ENCODE measurements around the gene KRT9.
"Not testable (repeated sequence)": the region's sequence is repeated elsewhere in the genome, so short reads cannot be mapped to it uniquely, and the experiment has no call there.

KRT9 gene

DNA sequence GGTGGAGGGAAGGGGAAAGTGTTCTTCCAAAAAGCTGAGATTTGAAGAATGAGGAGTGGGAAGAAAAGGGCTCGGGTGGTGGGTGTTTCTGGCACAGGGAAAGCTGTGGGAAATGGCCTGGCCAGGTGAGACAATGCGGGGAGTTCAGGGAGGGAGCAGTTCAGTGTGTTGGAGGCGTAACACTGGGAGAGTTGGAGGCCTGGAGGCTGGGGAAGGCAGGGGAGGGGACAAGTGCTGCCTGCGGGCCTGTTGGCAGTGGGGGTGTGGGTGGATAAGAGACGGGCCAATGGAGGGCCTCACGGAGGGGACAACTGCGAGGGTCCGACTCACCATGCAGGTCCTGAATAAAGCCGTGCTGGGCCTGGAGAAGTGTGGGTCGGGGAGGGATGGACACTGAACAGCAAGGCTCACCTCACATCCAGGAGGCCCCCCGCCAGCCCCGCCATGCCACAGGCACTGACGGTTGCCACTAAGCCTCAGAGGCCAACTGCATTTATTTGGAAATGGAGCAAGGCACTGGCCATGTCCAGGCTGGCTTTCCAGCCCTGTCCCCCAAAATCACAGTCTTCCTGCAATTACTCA lies 25.9 kb downstream of the KRT9 start:
- DNase-seq (ENCODE audit: low read depth), result no peak

DNA sequence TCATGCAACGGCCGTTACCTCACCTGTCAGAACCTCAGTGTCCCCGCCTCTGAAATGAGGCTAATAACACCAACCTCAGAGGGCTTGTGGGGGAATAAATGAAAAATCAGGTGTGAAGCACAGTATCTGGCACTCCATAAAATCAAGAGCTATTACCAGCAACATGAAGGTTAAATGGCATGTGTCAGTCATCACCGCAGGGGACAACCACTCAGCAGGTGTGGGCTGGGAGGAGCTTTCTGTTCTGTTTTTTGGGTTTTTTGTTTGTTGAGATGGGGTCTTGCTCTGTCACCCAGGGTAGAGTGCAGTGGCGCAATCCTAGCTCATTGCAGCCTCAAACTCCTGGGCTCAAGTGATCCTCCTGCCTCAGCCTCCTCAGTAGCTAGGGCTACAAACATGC lies 26.9 kb downstream of the KRT9 start:
- no peak for DNase-seq (ENCODE audit: low read depth)

DNA sequence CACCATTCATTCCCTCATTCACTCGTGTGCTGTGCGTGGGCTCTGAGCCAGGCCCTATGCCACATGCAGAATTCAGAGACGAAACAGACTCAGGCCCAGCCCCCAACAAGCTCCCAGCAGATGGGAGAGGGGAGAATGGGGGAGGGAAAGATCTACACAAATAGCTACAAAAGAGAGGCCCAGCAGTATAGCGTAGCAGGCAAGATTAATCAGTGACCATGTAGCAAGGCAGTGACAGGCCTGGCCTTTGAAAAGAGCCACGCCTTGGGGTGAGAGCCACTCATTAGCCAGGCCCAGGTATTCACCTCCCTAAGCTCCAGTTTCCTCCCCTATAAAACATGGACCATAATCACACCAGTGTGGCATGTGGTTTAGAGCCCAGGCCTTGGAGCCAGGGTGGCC lies 27.4 kb downstream of the KRT9 start:
- no peak for DNase-seq (ENCODE audit: low read depth)

DNA sequence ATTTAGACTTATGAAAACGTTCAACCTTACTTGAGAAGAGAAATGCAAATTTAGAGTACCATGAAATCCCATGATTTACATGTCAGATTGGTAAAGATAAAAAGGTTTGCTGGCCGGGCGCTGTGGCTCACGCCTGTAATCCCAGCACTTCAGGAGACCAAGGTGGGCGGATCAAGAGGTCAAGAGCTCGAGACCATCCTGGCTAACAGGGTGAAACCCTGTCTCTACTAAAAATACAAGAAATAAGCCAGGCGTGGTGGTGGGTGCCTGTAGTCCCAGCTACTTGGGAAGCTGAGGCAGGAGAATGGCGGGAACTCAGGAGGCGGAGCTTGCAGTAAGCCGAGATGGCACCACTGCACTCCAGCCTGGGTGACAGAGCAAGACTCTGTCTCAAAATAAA lies 29.1 kb downstream of the KRT9 start:
- not testable (repeated sequence) for DNase-seq (ENCODE audit: low read depth)

DNA sequence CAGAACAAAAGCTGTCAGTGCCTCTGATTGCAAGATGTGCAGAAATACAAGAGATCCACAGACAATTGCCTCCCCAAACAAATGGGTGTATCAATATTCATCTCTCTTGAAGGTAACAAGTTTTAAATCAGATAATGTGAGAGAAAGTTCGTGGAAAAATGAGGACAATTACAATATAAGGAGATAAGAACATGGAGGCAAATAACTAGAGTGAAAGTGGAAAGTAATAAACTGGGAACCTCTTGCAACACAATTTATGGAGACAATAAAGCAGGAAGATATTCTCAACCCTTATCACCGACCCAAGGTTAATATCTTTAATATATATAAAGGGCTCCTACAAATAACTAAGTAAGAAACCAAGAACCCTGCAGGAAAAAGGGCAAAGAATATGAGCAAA lies 29.5 kb downstream of the KRT9 start:
- DNase-seq (ENCODE audit: low read depth), result no peak

DNA sequence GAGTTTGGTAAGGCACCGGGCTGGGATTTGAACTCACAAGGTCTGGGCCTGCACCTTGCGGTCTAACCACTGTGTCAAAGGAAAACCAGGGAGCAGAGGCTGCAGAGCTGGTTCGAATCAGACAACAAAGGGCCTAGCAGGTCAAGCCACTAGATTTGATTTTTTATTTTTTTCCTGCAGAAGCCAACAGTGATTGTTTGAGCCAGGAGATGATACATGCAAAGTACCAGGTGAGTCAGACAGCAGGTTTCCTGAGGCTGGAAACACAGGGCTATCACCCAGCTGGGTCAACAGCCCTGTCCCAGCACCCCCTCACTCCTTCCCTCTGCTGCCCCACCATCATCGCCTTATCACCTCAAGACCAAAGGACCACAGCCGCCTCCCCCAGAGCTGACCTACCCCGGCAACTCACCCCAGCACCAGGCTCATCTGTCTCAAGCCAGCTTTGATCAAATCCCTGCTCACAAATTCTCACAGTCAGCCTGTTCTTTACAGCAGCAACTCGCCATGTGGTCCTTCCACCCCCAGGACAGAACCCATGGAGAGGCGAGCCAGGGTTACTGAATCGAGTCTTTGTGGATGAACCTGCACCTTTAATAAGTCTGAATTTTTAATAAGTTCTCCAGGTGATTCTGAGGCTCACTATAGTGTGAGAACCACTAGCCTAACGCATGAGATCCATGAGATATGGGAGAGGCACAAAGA lies 30.8 kb downstream of the KRT9 start:
- DNase-seq (ENCODE audit: low read depth), result no peak

DNA sequence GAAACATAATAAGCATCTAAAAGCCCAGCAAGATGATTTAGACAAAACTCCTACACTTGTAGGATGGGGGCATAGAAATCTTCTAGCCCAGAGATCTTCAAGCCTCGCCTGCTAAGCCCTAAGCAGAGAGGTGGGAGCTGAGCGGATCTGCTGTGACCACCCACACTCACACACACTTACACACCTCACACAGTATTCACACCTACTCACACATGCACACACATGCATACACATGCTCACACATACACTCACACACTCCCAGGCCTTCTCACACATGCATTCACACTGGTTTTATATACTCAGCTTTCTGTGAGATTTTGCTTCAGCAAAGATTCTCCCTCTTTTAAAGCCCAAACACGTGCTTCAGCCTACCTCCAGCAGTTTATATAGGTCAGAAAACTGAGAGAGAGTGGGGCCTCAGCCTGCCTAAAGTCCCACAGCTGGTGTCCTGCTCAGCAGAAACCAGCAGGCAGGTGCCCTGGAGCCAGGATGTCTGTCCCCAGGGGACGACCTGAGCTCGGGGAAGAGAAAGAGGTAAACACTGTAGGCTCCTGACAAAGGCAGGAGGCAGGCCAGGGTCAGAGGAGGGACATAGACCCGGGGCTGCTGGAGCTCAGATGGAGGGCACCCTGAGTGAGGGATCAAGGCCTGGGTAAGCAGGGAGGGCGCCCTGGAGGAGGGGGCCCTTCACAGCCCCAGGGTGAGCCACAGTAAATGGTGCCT lies 31.7 kb downstream of the KRT9 start:
- no peak for DNase-seq (ENCODE audit: low read depth)

DNA sequence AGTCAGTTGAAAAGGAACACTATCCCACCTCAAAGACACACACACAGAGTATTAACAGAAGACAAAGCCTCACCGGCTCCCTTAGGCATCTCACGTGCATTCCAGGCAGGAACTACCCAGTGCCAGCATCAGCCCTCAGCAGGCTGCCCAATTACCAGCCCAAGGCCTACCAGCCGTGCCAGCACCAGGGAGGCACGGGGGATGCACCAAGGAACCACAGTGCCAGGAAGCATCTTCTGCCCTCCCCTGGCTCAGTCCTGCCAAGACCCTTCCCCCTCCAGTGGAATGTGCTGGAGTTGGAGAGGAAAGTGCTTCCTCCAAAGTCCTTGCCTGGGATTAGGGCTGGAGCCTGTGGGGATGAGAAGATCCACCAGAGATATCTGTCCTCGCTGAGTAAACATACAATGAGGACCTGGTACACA lies 32.8 kb downstream of the KRT9 start:
- DNase-seq (ENCODE audit: low read depth), result no peak

DNA sequence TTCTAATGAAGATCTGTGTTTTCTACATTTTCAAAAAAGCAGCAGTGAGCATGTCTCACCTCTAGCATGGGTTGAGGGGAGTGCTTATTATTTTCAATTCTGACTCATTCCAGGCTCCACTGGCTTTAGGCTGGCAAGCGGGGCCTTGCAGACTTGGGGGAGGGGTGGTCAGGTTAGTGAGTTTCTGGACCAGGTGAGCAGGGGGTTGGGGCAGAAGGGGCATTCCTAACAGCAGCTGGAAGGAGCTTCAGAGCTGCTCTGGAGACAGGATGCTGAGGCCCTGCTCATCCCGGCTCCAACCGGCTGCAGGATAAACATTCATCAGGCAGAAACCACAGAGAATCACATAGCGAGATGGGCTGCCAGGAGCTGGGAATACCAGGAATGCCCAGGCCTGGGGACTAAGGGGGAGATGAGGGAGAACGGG lies 33.3 kb downstream of the KRT9 start:
- no peak for DNase-seq (ENCODE audit: low read depth)

DNA sequence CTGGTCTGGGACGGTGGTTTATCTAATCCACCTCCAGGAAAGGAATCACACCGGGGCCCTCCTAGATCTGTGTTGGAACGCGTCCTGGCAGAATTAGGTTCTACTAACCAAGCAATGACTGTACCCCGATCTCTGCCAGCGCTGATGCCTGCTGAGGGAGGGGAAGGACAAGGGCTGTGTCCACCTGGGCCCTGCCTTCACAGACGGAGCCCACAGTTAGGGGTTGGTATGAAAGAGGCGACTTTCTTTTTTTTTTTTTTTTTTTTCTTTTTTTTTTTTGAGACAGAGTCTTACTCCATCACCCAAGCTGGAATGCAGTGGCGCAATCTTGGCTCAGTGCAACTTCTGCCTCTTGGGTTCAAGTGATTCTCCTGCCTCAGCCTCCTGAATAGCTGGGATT lies 33.9 kb downstream of the KRT9 start:
- DNase-seq (ENCODE audit: low read depth), result no peak

DNA sequence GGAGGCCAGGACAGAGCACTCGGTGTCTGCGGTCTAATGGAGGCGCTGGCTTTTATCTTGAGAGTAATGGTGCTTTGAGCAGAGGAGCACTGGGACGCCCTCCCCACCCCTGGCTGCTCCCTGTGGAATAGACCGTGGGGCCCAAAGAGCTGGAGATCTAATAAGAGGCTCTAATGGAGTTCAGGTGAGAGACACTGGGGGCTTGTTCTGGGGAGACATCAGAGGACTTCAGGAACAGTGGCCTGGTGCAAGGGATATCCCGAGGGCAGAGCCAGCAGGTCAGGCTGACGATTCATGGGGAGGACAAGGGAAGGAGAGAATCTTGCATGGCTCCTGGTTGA lies 34.3 kb downstream of the KRT9 start:
- DNase-seq (ENCODE audit: low read depth), result no peak

DNA sequence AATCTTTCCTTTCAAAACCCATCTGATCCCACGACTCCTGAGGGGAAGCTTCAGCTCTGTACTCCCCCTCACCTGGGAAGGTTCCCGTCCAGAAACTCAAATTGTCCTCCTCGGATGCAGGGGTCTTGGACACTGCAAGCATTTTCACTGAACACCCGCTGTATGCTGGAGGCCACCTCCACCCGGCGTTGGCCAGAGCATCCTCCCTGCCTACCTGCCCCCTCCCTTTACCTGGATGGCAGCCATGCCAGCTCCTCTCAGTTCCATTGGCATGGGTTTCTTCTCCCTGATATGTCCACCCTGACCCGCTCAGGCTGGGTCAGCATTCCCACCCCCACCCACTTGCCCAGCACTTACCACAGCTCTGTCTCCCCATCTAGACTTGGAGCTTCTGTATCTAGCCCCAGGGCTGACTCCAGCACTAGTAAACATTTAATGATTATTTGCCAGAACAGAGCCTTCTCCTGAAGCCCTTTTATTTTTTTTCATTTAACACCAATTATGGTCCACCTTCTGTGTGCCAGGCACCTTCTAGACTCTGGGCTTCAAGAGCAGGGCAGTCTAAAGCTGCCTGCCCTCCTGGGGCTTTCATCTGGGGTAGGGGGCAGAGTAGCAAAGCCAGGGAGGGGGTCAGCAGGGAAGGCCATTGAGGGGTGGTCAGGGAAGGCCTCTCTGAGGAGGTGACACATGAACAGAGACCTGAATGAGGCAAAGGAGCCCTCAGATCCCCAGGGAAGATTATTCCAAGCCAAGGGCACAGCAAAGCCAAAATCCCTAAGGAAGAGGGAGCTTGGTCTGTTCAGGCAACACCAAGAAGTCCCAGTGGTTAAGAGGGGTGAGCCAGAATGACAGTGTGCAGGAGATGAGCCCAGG lies 34.9 kb downstream of the KRT9 start:
- DNase-seq (ENCODE audit: low read depth), result no peak

DNA sequence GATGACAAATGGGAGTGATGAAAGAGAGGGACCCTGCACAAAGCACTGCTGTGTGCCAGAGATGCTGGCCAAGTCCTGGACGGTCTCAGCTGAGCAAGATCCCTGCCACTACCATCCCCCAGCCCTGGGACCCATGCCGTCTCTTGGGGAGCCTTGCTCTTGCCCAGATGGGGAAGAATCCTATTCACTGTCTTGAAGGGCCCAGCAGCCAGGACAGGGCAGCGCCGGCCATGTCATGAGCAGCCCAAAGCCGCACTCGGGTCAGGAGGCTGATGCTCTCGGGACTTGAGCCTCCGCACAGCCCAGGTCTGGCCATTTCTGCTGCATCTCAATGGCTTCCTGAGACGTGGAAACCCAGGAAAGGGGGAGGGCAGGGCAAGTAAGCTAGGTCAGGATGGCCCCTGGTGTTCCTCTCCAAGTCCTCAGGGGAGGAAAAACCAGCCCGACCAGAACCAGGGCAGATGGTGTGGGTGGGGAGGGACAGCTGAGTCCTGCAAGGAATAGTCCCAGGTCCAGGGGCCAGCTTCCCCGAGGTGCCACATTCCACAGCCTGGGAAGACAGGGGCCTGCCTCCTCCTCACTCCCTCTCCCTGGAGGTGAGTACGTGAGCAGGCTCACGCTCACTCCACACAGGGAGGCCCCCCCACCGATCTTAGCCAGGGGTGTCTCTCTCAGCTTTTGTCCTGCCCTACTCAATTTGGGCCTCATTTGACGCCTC lies 35.9 kb downstream of the KRT9 start:
- DNase-seq (ENCODE audit: low read depth), result no peak

DNA sequence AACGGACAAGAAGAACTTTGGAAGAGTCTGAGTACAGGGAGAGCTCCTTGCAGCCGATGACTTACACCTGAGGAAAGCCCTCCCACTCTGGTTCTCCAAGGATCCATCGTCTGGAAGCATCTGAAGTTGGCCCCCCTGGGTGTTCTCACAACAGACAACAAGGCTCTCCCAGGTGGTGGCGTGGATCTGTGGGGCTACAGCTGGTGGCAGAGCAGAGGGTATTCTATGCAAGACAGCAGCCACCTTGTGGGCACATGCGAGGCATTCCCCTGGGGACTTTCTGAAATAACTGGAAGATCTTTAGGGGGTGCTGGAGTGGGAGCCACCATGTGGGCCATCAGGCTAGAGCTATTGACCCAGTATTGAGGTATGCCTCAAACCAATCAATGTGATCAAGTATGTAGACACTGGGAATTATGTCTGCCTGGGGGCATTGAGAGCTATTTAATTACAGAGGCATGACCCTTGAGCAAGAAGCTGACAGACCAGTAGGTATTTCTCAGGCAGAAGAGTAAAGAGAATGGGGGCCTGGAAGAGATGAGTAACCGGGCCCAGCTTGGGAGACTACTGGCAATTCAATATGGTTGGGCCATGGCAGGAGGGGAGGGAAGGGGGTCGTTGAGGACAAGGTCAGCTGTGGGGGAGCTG lies 36.8 kb downstream of the KRT9 start:
- DNase-seq (ENCODE audit: low read depth), result no peak

DNA sequence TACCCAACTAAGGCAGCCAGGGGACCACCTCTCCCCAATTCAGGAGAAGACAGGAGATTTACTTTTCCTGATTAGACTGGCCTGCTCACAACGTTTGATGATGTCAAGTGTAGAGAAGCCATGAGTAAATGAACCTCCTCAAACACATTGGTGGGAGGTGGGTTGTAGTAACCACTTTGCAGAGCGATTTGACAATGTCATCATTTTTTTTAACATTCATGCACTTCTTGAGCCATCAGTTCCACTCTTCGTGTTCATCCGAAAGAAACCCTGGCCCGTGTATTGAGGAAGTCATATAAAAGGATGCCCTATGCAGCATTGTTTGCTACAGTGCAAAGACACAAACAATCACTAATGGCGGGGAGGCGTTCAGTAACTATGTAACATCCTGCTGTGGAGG lies 38.2 kb downstream of the KRT9 start:
- DNase-seq (ENCODE audit: low read depth), result no peak

DNA sequence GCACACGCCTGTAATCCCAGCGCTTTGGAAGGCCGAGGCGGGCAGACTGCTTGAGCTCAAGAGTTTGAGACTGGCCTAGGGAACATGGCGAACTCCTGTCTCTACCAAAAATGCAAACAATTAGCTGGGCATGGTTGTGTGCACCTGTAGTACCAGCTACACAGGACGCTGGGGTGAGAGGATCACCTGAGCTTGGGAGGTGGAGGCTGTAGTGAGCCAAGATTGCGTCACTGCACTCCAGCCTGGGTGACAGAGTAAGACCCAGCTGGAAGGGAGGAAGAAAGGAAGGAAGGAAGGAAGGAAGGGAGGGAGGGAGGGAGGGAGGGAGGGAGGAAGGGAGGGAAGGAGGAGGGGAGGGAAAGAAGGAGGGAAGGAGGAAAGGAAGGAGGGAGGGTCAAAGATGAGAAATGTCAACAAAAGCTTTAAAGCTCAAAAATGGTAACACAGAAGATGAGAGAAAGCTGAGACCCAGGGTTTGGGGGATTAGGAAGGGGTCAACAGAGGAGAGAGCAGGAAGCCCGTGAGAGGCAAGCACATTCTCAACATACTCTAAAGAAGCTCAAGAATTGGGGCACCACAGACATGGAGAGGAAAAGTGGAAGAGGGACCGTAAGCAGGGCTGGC lies 38.8 kb downstream of the KRT9 start:
- DNase-seq (ENCODE audit: low read depth), result no peak

DNA sequence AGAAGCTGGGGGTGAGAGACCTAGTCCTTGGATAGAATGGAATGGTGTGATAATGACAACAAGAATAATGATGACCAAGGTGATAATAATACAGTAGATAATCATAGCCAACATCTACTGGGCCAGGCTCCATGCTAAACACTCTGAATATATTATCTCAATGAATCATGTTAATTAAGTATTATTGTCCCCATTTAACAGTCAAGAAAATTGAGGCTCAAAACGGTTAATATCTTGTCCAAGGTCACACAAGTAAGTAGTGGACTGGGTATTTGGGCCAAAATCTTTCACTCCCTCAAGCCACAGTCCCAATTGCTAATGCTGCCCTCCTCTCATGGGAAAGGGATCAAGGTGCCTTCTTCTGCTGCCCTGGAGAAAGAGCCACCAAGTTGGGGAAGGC lies 39.9 kb downstream of the KRT9 start:
- no peak for DNase-seq (ENCODE audit: low read depth)

DNA sequence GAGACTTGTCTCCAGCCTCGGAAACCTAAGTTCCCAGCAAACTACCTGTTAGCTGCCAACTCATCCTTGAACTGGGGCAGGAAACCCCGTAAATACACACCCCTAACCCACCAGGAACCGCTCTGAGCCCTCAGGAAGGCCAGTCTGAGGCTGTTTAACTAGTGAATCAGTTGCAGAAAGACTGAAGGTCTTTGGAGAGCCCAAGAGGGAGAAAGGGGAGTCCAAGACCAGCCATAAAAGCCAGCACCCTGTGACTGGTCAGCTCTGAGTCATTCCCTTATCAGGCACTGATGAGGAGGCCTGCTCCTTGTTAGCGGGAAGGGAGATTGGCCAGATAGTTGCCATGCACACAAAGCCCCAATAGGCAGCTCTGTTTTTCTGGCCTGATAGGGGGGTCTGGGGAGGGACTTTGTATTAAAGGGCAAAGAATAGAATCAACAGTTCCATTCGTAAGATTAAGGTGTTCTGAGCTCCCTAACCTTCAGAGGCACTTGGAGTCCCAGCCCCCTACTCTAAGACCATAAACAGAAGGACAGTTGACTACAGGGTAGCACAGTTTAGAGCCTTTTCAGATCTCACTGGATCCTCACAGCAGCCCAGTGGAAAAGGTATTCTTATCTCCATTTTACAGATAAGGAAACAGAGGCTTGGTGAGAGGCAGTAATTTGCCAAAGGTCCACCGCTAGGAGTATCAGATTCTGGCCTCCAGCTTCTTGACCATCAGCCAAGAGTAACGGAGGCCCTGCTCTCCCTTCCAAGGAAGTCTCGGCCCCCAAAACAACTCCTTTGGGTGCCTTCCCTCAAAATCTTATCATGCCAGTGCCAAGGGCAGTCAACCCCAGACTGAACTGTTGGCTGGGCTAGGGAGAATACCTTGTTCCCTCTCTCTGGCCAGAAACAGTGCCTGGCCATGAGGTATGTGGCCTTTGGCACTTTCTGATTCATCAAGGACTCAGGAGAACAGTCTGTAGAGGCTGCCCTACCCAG lies 41.5 kb downstream of the KRT9 start:
- peak; percentile 49 for DNase-seq (ENCODE audit: low read depth)

DNA sequence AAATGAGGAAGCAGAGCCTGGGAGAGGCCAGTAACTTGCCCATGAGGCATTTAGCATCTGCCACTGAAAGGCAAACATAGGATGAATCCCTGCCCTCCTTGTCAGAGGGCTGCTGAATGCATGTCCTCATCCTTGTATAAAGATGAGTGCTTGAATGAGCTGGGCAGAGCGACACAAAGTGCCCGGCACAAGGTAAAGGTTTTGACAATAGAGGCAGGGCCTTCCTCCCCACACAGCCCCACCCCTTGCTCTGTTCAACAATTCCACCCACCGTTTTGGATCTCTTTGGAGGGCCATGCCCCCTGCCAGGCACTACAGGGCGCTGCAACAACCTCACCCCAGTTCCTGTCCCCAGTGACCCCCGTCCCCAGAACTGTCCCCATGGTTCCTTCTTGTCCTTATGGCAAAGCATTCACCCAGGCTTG lies 42.4 kb downstream of the KRT9 start:
- no peak for DNase-seq (ENCODE audit: low read depth)

DNA sequence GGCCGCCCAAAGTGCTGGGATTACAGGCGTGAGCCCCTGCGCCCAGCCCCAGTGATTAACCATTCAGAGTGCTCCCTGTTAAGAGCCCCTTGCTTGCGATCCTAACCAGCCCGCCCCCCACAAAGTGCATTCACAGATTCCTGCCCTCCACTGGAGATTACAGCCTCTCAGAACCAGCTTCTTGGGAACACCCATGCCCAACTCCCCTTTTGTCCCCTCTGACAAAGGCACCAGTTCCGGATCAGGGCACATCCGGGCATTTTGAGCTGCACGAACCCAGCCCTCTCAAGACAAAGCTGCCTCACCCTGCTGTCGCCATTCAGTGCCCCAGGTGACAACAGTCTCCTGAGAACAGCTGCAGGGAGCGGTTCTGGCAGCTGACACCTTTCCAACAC lies 42.9 kb downstream of the KRT9 start:
- no peak for DNase-seq (ENCODE audit: low read depth)

All from fibroblast of the conjunctiva (primary cell).